Spinal cord (tissue), 10 donors: ENCODE results near the gene RABEPK. TPM values are rescaled to one million over a fixed set of nuclear protein-coding genes. Genes with fewer than 3 reads are reported as not detected.
"Not testable (repeated sequence)": the region's sequence is repeated elsewhere in the genome, so short reads cannot be mapped to it uniquely, and the experiment has no call there.

Source experiments
- DNase-seq, 6 donors: peaks; one replicate each; pipeline versions ENCODE4 v3.0.0 to v3.0.0-alpha.2; 2013 to 2015; ENCODE audit warnings: low spot score in 6 of 6, low read depth in 4 of 6
- H3K27ac ChIP-seq: one replicate; pipeline ENCODE4 v1.5.1; 2013; ENCODE audit warnings: low read depth, low read length, control low read depth
- H3K27me3 ChIP-seq: one replicate; pipeline ENCODE4 v1.6.1; 2013; ENCODE audit warnings: low read length; ENCODE audit not compliant: control insufficient read depth, insufficient read depth
- H3K36me3 ChIP-seq: one replicate; pipeline ENCODE4 v1.6.1; 2013; ENCODE audit warnings: low read length; ENCODE audit not compliant: control insufficient read depth, insufficient read depth
- H3K4me1 ChIP-seq: one replicate; pipeline ENCODE4 v1.6.1; 2013; ENCODE audit warnings: low read length; ENCODE audit not compliant: control insufficient read depth, insufficient read depth
- H3K4me3 ChIP-seq: one replicate; pipeline ENCODE4 v1.5.1; 2013; ENCODE audit warnings: low read depth, low read length, control low read depth
- H3K9me3 ChIP-seq: one replicate; pipeline ENCODE4 v1.6.1; 2013; ENCODE audit warnings: low read length; ENCODE audit not compliant: control insufficient read depth, insufficient read depth
- WGBS: methylation state at CpG from one replicate; pipeline ENCODE4 v1.1.5; 2013; ENCODE audit warnings: missing lambda C conversion rate; ENCODE audit not compliant: insufficient coverage; 5-methylcytosine and 5-hydroxymethylcytosine counted together
- long read RNA-seq, 4 donors: transcript quantifications; one replicate each; lab custom pipeline, GENCODE V29; 2026
- polyA plus RNA-seq, 2 donors: library from polyadenylated mRNA; unstranded; fragments of 120-200 nt; gene quantifications; one replicate each; pipeline ENCODE4 v1.2.1, GENCODE V29; 2013; ENCODE audit not compliant: insufficient read length in 2 of 2
- total RNA-seq, 2 donors: library from RNA; depleted of rRNA in 1 of 2; stranded (reverse); fragments of 120-200 nt in 1 of 2; fragments of >200 nt in 1 of 2; gene quantifications; one replicate each; pipeline versions ENCODE4 v1.2.3 to v1.2.4, GENCODE V29; 2013 to 2014
- donor health status: healthy.

The RABEPK gene
- total RNA-seq = 10 to 100 TPM; 19.5 to 24.7 TPM
- 10 to 100 TPM; 29.6 to 31.9 TPM for polyA plus RNA-seq
- long read RNA-seq, donor 1, partial matches to known transcripts = 0 of 10 reads
- long read RNA-seq, donor 1, other reads (novel, unspliced or antisense) = 0 of 10 reads
- long read RNA-seq, donor 2, partial matches to known transcripts = 0 of 2 reads
- long read RNA-seq, donor 2, other reads (novel, unspliced or antisense) = 0 of 2 reads
- long read RNA-seq, donor 3, partial matches to known transcripts = 0 of 3 reads
- long read RNA-seq, donor 3, other reads (novel, unspliced or antisense) = 0 of 3 reads
- long read RNA-seq, donor 4, partial matches to known transcripts = 405 of 540 reads
- long read RNA-seq, donor 4, other reads (novel, unspliced or antisense) = 127 of 540 reads

- 0% methylated on average over 50 of the region's 51 CpGs for WGBS
- H3K4me3 ChIP-seq = peak within 1 kb of the TSS; percentile 83
- peaks cover 21% of the 10 kb centered on the region for H3K36me3 ChIP-seq
- H3K27me3 ChIP-seq = no peaks in the 10 kb centered on the region
- peaks cover 9% of the 10 kb centered on the region for H3K4me1 ChIP-seq
- peak within 1 kb of the TSS; percentile 93 for H3K27ac ChIP-seq
- H3K9me3 ChIP-seq = no peaks in the 10 kb centered on the region
- peak; percentile 78 to 97 (median 86) for DNase-seq
These were observed at the start of gene RABEPK for GRCh38 chr9:125200216-125201047. Gene RABEPK (plus strand): TSS chr9:125200542. CDS start chr9:125203014, 2,472 bp downstream.

GRCh38 chr9:125151730-125152129 is 48.6 kb upstream of the RABEPK start:
- Histone ChIP-seq H3K4me1 (no peaks in the 10 kb centered on the region), H3K27ac (no peak overlapping the region), H3K4me3 (no peak overlapping the region), H3K9me3 (no peaks in the 10 kb centered on the region), H3K36me3 (peaks cover 33% of the 10 kb centered on the region), H3K27me3 (no peaks in the 10 kb centered on the region)
- WGBS = no CpG with 5 or more reads among the region's 2 CpGs
- DNase-seq = no peak

- WGBS = no CpG with 5 or more reads among the region's 4 CpGs
- Histone ChIP-seq H3K9me3 (no peaks in the 10 kb centered on the region), H3K4me3 (no peak overlapping the region), H3K36me3 (peaks cover 40% of the 10 kb centered on the region), H3K27me3 (no peaks in the 10 kb centered on the region), H3K27ac (no peak overlapping the region), H3K4me1 (no peaks in the 10 kb centered on the region)
- peak in 1 of 6 donors; percentile 6 for DNase-seq
These were observed 46.5 kb upstream of the RABEPK start for GRCh38 chr9:125153712-125154367.

- Histone ChIP-seq H3K9me3 (no peaks in the 10 kb centered on the region), H3K27ac (no peak overlapping the region), H3K4me1 (no peaks in the 10 kb centered on the region), H3K36me3 (peaks cover 27% of the 10 kb centered on the region), H3K27me3 (no peaks in the 10 kb centered on the region), H3K4me3 (no peak overlapping the region)
- no CpG with 5 or more reads among the region's 2 CpGs for WGBS
- no peak for DNase-seq
These were observed 43.8 kb upstream of the RABEPK start for GRCh38 chr9:125156551-125156950.

GRCh38 chr9:125160750-125161149 is 39.6 kb upstream of the RABEPK start:
- Histone ChIP-seq H3K4me3 (no peak overlapping the region), H3K36me3 (peaks cover 14% of the 10 kb centered on the region), H3K9me3 (no peaks in the 10 kb centered on the region), H3K27me3 (no peaks in the 10 kb centered on the region), H3K4me1 (no peaks in the 10 kb centered on the region), H3K27ac (no peak overlapping the region)
- DNase-seq = no peak

GRCh38 chr9:125161284-125161918 is 38.9 kb upstream of the RABEPK start:
- H3K4me3 ChIP-seq = no peak overlapping the region
- no peaks in the 10 kb centered on the region for H3K4me1 ChIP-seq
- no peaks in the 10 kb centered on the region for H3K27me3 ChIP-seq
- no peak overlapping the region for H3K27ac ChIP-seq
- H3K9me3 ChIP-seq = no peaks in the 10 kb centered on the region
- peaks cover 16% of the 10 kb centered on the region for H3K36me3 ChIP-seq
- no peak for DNase-seq
- WGBS = 100% methylated on average over 1 of the region's 3 CpGs

- not testable (repeated sequence) for H3K27ac ChIP-seq, H3K27me3 ChIP-seq, DNase-seq, H3K4me3 ChIP-seq, H3K4me1 ChIP-seq, H3K9me3 ChIP-seq
- WGBS = 96% methylated on average over 4 of the region's 6 CpGs
- H3K36me3 ChIP-seq = peaks cover 13% of the 10 kb centered on the region
These were observed 37.5 kb upstream of the RABEPK start for GRCh38 chr9:125162891-125163290.

GRCh38 chr9:125166762-125167161 is 33.6 kb upstream of the RABEPK start:
- Histone ChIP-seq H3K4me1 (no peaks in the 10 kb centered on the region), H3K4me3 (no peak overlapping the region), H3K36me3 (peaks cover 21% of the 10 kb centered on the region), H3K9me3 (no peaks in the 10 kb centered on the region), H3K27me3 (no peaks in the 10 kb centered on the region), H3K27ac (no peak overlapping the region)
- WGBS = no CpG with 5 or more reads among the region's 2 CpGs
- no peak for DNase-seq

- H3K27ac ChIP-seq = no peak overlapping the region
- no peaks in the 10 kb centered on the region for H3K9me3 ChIP-seq
- DNase-seq = no peak
- H3K4me1 ChIP-seq = no peaks in the 10 kb centered on the region
- no peaks in the 10 kb centered on the region for H3K27me3 ChIP-seq
- H3K4me3 ChIP-seq = no peak overlapping the region
- H3K36me3 ChIP-seq = peaks cover 24% of the 10 kb centered on the region
These were observed 30.4 kb upstream of the RABEPK start for GRCh38 chr9:125169895-125170294.
